ENCODE data around the gene LGALS7B.
"Not testable (repeated sequence)": the region's sequence is repeated elsewhere in the genome, so short reads cannot be mapped to it uniquely, and the experiment has no call there.

The LGALS7B gene

DNA sequence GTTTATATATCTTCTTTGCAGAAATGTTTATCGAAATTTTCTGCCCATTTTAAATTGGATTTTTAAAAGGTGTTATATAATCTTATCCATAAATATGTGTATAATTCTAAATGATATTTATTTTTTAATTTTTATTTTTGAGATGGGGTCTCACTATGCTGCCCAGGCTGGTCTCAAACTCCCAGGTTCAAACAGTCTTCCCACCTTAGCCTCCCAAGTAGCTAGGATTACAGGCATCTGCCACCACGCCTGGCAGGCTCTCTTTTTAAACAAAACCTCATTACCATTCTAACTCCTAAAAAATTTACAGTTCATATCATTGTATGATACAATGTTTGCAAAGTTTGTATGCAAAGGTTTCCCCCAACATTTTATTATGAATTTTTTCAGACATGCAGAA, 7.2 kb downstream of the LGALS7B start:
- no peak for DNase-seq (ENCODE audit: low read depth in 2 of 2)

DNA sequence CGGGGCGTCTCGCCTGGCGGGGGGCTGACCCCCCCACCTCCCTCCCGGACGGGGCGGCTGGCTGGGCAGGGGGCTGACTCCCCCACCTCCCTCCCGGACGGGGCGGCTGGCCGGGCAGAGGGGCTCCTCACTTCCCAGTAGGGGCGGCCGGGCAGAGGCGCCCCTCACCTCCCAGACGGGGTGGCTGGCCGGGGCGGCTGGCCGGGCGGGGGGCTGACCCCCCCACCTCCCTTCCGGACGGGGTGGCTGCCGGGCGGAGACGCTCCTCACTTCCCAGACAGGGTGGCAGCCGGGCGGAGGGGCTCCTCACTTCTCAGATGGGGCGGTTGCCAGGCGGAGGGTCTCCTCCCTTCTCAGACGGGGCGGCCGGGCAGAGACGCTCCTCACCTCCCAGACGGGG, 8.8 kb downstream of the LGALS7B start:
- DNase-seq (ENCODE audit: low read depth in 2 of 2): not testable (repeated sequence)

DNA sequence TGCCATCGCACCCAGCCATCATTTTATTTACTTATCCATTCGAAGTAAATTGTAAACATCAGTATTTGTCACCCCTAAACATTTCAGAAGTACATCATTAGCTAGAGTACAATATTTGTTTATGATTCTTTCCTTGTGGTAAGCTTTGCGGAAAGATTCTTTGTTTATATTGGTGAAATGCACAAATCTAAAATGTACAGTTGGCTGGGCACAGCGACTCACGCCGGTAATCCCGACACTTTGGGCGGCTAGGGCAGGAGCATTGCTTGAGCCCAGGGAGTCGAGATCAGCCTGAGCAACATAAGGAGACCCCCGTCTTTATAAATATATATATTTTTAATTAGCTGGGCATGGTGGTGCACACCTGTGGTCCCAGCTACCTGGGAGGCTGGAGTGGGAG, 10.1 kb downstream of the LGALS7B start:
- no peak for DNase-seq (ENCODE audit: low read depth in 2 of 2)

DNA sequence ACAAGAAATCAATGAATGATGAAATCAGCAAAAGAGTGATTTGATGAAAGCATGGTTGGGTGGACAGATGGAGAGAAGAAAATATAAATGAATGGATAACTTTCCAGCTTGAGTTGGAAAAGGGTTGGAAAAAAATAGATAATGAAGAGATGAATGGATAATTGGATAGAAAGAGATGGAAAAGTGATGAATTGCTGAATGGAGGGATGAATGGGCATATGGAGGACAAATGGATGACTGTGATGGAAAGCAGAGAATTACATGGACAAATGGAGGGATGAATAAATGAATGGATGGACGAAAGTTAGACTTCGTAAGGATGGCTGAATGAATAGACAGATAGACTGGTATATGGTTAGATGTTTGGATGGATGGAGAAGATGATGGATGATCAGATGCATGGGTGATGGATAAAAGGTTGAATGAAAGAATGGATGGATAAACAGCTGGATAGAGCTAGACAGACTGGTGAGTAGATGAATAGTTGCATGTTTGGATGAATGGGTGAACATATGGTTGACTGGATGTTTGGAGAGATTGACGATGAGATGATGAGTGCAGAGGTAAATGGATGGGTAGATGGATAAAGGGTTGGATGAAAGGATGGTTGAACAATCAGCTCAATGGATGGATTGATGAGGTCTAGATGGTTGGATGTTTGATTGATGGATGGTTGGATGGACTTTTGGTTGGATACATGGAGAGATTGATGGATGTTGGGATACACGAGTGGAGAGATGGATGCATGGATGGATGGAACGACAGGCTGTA, 11.8 kb downstream of the LGALS7B start:
- DNase-seq (ENCODE audit: low read depth in 2 of 2): no peak

DNA sequence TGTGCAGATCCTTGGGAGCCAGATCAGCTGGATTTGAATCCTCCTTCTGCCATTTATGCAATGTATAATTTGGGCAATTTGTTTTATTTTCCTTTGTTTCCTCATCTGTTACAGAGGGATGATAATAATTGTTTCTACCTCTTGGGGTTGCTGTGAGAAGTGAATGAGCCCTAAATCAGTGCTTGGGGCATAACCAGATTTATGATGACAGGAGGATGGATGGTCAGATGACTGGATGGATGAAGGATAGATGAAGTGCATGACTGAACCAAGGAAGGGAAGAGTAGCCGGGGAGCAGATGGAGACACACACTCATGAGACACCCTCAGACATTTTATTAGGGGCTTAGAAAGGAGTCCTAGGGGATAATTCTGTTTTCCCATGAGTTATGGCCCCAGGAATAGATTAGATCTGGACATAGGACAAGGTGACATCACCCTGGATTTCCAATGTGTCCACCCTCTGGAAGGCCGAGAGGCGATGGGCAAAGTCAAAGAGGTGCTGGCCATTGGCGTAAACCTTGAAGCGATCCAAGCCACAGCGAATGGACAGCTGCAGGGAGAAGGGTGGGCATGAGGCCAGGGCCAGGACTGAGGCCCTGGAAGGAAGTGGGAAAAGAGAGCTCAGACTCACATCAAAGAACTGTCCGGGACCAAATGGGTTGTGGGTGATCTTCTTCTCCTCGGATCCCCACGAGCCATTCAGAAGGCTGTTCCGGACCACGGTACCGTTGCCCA, 12.5 kb downstream of the LGALS7B start:
- DNase-seq (ENCODE audit: low read depth in 2 of 2): no peak

DNA sequence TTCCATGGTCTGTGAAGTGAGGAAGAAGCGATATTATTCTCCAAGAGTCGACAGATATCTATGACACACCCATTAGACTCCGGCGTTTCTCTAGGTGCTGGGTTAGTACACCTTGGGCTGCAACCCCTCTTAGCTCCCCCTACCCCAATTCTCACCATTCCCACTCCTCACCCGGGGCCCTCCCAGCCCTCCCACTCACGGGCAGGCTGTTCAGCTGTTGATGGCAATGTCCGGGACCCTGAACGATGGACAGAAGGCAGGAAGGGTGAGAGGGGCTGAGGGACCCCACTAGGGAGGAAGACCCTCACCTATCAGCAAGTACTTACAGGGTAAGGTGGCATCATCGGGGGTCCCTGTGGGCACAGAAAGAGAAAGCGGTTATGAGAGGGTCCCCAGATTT, 14.5 kb downstream of the LGALS7B start:
- no peak for DNase-seq (ENCODE audit: low read depth in 2 of 2)

DNA sequence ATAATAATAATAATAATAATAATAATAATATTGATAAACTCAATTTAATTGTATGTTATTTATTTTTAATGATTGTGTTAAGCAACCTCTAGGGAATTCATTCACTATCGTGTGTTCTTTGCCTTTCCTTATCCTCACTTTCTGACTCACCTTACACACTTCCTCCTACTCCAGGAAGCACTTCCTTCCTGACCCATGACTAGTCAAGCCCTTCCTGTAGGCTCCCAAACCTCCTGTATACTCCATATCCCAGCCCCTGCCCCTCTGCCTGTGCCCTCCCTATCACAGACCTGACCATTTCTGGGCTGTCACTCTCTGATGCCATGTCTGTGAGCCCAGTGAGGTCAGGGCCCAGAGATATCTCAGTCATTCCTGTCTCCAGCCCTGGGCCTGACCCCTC, 16.2 kb downstream of the LGALS7B start:
- DNase-seq (ENCODE audit: low read depth in 2 of 2): no peak

DNA sequence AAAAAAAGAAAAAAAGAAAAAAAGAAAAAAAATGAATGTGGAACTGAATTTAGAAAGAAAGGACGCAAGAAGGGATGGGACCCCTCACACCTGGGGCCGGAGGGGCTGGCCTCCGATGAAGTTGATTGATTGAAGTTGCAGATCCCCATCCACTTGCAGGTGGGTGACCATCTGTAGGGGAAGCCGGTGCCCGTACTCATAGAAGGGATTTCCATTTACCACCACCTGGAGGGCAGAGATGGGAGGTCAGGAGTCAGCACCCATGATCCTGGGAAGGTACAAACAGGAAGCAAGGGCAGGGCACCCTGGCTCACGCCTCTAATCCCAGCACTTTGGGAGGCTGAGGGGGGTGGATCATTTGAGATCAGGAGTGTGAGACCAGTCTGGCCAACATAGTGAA, 17.4 kb downstream of the LGALS7B start:
- no peak for DNase-seq (ENCODE audit: low read depth in 2 of 2)

DNA sequence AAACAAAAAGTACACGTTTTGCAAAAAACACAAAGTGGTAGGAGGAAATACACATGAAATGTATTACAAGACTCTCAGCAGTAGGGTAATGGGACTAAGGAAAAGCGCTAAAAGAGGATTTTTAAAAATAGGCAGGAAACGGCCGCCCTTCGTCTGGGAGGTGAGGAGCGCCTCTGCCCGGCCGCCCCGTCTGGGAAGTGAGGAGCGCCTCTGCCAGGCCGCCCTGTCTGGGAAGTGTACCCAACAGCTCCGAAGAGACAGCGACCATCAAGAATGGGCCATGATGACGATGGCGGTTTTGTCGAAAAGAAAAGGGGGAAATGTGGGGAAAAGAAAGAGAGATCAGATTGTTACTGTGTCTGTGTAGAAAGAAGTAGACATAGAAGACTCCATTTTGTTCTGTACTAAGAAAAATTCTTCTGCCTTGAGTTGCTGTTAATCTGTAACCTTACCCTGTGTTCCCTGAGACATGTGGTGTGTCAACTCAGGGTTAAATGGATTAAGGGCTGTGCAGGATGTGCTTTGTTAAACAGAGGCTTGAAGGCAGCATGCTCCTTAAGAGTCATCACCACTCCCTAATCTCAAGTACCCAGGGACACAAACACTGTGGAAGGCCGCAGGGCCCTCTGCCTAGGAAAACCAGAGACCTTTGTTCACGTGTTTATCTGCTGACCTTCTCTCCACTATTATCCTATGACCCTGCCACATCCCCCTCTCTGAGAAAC, 18.5 kb downstream of the LGALS7B start:
- not testable (repeated sequence) for DNase-seq (ENCODE audit: low read depth in 2 of 2)

DNA sequence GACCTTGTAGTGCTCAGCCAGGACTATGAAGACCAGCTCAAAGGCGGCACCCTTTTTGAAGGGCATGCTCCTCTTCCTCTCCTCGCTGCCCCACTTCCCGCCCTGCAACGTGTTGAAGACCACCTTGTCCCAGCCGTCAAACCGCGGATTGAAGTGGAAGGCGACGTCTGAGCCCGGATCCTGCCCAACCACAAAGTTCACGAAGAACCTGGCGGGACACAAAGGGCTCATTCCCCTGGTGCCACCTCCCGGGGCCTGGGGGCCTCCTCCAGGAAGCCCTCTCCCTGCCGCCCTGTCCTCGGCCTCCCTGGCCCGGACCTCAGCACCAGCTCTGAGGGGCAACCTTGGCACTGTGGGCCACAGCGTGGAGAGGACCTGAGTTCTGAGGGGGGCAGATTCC, 19.7 kb downstream of the LGALS7B start:
- no peak for DNase-seq (ENCODE audit: low read depth in 2 of 2)

DNA sequence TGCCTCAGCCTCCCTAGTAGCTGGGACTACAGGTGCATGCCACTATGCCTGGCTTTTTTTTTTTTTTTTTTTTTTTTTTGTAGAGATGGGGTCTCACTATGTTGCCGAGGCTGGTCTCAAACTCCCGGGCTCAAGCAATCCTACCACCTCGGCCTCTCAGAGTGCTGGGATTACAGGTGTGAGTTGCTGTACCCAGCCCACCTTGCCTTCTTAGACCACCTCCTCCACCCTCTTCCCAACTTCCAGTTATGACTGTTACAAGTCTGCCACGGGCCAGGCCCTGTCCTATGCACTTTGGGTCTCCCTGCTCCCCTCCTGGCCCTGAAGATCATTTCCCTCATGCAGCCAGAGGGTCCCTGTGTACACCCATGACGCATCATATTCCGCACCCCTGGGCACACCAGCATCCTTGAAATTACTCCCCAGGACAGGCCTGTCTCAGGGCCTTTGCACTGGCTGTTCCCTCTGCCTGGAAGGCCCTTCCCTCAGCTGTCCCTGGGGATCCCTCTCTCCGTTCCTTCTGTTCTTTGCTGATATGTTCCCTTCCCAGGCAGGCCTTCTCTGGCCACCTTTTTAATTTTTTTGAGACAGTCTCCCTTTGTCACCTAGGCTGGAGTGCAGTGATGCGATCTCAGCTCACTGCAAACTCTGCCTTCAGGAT, 20.7 kb downstream of the LGALS7B start:
- no peak for DNase-seq (ENCODE audit: low read depth in 2 of 2)

DNA sequence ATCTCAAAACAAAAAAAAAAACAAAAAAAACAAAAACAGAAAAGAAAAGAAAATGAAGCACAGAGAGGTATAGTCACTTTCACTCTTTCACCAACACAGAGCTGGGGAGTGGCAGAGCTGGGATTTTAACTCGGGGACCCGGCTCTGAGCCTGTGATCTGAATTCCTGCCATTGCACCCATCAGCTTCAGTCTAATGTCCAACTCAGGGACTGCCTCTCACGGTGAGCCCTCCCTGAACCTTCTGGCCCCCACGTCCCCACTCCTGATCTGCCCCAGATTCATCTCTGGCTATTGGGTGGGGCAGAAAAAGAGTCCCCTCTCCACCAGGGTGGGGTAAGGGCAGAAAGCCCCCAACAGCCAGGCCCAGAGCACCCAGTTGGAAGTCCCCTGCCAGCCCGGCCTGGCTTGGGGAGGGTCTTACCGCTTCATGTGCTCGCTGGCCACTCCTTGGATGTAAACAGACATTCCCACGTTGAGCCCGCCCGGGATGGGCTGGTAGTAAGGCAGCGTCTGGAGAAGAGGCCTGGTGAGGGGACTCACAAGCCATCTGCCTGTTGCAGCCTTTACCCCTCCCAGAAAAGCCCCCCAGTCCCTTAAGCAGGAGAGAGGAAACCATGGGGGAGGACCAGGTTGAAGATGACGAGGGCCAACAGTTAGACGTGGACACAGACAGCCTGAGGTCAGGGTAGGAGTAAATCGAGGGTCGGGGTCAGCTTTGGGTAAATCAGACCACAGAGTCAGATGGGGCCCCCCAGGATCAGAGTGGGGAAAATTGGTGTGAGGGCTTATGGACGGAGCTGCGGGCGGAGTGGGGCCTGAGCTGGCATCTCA, 23.2 kb downstream of the LGALS7B start:
- no peak for DNase-seq (ENCODE audit: low read depth in 2 of 2)

DNA sequence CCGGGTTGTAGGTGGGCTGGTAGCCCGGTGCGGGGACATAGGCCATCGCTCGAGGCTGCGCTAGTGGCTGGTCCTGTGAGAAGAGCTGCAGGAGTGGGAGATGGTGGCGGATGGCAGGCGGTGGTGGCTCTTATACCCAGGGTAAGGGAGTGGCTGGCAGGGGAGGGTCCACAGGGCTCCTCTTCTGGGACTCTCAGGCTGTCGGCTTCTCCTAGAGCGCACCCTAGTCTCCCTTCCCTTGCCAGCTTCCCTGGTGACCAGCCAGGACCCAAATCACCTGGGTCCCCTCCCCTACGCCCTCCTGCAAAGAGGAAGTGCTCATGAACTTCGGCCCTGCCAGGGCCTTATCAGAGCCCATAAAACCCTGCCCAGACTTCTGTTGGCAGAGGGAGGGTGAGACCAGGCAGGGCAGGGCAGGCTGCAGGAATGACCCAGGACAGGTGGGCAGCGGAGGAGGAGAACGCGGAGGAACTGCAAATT, 23.9 kb downstream of the LGALS7B start, which contains the start of gene LGALS4:
Gene LGALS4, minus strand, starts transcription at position 105 of the 480 bp plus-strand sequence. Its CDS starts 59 bp downstream, at position 46.
- DNase-seq (ENCODE audit: low read depth in 2 of 2): no peak

DNA sequence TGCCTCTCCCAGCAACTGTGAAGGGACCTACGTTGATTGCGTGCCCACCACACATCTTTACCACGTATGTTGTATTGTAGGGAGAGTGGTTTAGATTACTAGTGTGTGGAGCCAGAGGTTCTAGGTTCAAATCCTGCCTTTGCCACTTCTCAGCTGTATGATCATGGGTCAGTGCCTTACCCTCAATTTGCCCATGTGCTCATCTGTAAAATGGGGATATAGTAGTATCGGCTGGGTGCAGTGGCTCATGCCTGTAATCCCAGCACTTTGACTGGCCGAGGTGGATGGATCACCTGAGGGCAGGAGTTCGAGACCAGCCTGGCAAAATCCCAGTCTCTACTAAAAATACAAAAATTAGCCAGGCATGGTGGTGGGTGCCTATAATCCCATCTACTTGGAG, 24.3 kb downstream of the LGALS7B start:
- no peak for DNase-seq (ENCODE audit: low read depth in 2 of 2)

DNA sequence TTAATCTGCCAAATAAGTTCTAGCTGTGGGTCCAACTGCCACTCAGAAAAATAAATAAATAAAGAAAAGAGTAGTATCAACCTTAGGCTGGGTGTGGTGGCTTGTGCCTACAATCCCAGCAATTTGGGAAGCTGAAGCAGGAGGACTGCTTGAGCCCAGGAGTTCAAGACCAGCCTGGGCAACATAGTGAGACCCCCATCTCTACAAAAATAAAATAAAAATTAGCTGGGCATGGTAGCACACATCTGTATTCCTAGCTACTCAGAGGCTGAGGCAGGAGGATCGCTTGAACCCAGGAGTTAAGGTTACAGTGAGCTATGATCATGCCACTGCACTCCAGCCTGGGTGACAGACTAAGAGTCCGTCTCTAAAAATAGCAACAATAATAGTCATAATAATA, 24.9 kb downstream of the LGALS7B start:
- DNase-seq (ENCODE audit: low read depth in 2 of 2): not testable (repeated sequence)

DNA sequence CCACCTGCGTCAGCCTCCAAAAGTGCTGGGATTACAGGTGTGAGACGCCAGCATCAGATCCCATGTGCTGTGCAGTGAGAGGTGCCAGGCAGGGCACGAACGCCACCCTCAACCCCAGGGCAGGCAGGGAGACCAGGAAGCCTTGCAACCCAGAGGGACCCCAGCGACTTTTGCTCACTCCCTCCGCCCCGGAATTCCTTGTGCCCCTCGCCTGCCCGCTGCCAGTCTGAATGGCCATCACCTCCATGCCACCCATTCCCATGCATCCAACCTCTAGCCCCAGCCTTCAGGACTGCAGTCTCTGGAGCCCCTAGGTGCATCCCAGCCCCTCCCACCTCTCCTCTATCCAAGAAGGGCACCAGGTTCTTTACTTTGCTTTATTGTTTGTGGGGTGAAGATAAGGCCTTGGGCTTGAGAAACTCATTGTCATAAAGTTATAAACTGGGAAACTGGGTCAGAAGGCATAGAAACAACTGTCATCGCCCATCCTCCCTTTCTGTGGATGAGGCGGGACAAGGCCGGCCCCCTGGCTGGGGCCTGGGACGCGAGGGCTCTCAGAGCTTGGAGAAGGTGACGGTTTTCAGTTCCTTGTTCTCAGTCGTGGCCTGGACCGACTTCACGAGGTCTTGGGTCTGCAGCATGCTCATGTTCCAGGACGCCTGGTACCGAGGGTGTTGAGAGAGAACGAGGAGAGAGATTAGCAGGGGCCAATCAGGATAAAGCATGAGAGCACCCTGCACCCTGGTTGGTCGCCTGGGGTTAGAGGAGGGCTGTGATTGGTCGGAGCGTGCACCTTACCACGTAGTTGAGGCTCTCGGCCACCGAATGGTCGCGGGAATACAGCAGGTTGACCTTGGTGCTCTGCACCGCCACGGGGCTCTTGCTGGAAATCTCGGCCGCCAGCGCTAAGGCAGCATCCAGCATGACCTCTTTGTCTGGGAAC, 26.3 kb downstream of the LGALS7B start:
- no peak for DNase-seq (ENCODE audit: low read depth in 2 of 2)

DNA sequence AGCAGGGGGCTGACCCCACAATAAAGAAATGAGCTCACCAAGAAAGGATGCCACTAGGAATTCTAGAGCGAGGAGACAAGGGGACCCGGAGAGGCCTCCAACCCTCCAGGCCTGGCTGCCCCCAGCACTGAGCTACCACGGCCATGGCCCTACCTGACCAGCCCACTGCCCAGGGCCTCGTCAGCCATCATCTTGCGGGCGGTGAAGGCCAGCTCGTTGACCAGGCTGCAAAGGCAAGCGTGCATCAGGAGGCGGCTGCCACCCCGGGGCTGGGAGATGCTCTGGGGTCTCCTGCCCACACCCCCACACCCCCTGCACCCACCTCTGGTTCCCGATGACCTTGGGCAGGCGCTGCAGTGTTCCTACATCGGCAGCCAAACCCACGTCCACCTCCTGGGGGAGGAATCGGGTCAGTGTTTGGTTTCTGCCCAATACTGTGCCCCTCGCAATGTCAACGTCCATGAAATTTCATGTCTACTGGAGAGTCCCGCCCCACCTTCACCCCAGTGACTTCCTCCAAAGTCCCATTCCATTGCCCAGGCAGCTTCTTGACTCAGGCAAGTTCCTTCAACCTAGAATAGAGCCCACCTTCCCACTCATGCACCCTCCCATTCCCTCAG, 27.2 kb downstream of the LGALS7B start:
- DNase-seq (ENCODE audit: low read depth in 2 of 2): no peak

DNA sequence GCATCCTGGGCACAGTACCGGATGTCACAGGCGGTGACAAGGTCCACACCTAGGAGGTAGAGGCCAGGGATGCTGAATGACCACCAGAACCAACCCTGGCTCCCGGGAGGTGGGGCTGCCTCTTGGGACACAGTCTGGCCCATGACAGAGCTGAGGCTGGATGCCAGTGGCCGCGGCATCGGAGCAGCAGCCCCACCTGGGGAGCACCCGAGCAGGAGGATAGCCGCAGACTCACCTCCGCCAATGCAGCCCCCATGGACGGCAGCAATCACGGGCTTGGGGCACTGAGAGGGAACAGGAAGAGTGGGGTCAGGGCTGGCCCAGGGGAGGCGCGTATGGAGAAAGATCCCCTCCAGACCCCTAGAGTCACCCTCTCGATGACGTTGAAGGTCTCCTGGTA, 28.1 kb downstream of the LGALS7B start:
- no peak for DNase-seq (ENCODE audit: low read depth in 2 of 2)

DNA sequence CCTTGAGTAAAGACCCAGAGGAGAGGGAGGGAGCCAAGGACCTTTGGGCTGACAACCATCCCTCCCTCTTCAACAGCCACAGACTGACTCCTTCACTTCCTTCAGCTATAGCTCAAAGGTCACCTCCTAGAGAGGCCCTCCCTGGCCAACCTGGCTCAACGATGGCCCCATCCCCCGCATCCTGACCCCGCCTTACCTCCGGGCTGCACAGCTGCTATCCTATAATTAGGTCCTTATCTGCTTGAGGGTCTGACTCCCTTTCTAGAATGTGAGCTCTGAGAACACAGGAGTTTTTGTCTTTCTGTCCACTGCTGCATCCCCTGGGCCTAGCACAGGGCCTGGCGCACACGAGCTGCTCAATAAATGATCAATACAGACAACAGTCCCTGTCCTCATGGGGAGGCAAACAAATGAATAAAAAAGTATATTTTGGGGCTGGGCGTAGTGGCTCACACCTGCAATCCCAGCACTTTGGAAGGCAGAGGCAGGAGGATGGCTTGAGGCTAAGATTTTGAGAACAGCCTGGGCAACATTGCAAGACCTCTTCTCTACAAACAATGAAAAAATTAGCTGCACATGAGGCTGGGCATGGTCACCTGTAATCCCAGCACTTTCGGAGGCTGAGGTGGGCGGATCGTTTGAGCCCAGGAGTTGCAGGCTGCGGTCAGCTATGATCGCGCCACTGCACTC, 30.4 kb downstream of the LGALS7B start:
- DNase-seq (ENCODE audit: low read depth in 2 of 2): no peak

All from activated CD8-positive, alpha-beta memory T cell treated with anti-CD3 and anti-CD28 coated beads for 4 hours (primary cell).